ENCODE measurements around the gene UBL7. TPM values are rescaled to one million over a fixed set of nuclear protein-coding genes. Genes with fewer than 3 reads are reported as not detected.

UBL7 gene
- total RNA-seq, 4 donors from 2014 or later: 47.9 to 60.0 (median 52.0) TPM

GRCh38 chr15:74454764-74455500 lies 6.0 kb downstream of the UBL7 start:
- H3K4me3 ChIP-seq: no peak overlapping the region
- no peaks in the 10 kb centered on the region for H3K27me3 ChIP-seq
- no peaks in the 10 kb centered on the region for H3K9me3 ChIP-seq
- H3K36me3 ChIP-seq: peaks cover 0 to 87% of the 10 kb centered on the region in 2 donors
- TF ChIP-seq CTCF (IDR thresholded peaks at IDR 0.05) (no peak), POLR2A (IDR thresholded peaks at IDR 0.05) (no peak), EP300 (IDR thresholded peaks at IDR 0.05) (no peak), POLR2AphosphoS5 (IDR thresholded peaks at IDR 0.05) (no peak)
- ATAC-seq: no peak
- H3K4me1 ChIP-seq: peaks cover 0 to 19% (median under 1%) of the 10 kb centered on the region in 3 donors
- no peak overlapping the region for H3K27ac ChIP-seq

GRCh38 chr15:74453925-74454763 lies 6.8 kb downstream of the UBL7 start:
- Histone ChIP-seq H3K36me3 (peaks cover 0 to 95% of the 10 kb centered on the region in 2 donors), H3K9me3 (no peaks in the 10 kb centered on the region), H3K27ac (no peak overlapping the region), H3K4me1 (peaks cover 0 to 11% (median 0%) of the 10 kb centered on the region in 3 donors), H3K4me3 (no peak overlapping the region), H3K27me3 (no peaks in the 10 kb centered on the region)
- no peak for ATAC-seq
- TF ChIP-seq CTCF (IDR thresholded peaks at IDR 0.05) (no peak), EP300 (IDR thresholded peaks at IDR 0.05) (no peak), POLR2AphosphoS5 (IDR thresholded peaks at IDR 0.05) (no peak), POLR2A (IDR thresholded peaks at IDR 0.05) (no peak)
- WGBS, 2 donors (ENCODE audit: low coverage in 1 of 2): 71 to 77% methylated on average over 12 to 13 of the region's 13 CpGs

GRCh38 chr15:74451861-74452835 lies 8.8 kb downstream of the UBL7 start:
- no peak for ATAC-seq
- Histone ChIP-seq H3K36me3 (peaks cover 0 to 100% of the 10 kb centered on the region in 2 donors), H3K27me3 (no peaks in the 10 kb centered on the region), H3K4me3 (no peak overlapping the region), H3K9me3 (no peaks in the 10 kb centered on the region), H3K4me1 (peaks cover 0 to 9% (median 0%) of the 10 kb centered on the region in 3 donors), H3K27ac (no peak overlapping the region)
- TF ChIP-seq POLR2A (IDR thresholded peaks at IDR 0.05) (no peak), EP300 (IDR thresholded peaks at IDR 0.05) (no peak), POLR2AphosphoS5 (IDR thresholded peaks at IDR 0.05) (no peak), CTCF (IDR thresholded peaks at IDR 0.05) (no peak)
- 84 to 92% methylated on average over 6 to 12 of the region's 16 CpGs for WGBS, 2 donors (ENCODE audit: low coverage in 1 of 2)

GRCh38 chr15:74451322-74451721 lies 9.6 kb downstream of the UBL7 start:
- TF ChIP-seq POLR2A (IDR thresholded peaks at IDR 0.05) (no peak), EP300 (IDR thresholded peaks at IDR 0.05) (no peak), CTCF (IDR thresholded peaks at IDR 0.05) (no peak), POLR2AphosphoS5 (IDR thresholded peaks at IDR 0.05) (no peak)
- WGBS, 2 donors (ENCODE audit: low coverage in 1 of 2): 88 to 94% methylated on average over 1 to 2 of the region's 2 CpGs
- Histone ChIP-seq H3K9me3 (no peaks in the 10 kb centered on the region), H3K4me3 (no peak overlapping the region), H3K27ac (no peak overlapping the region), H3K27me3 (no peaks in the 10 kb centered on the region), H3K36me3 (peaks cover 0 to 100% of the 10 kb centered on the region in 2 donors), H3K4me1 (peaks cover 0 to 9% (median 0%) of the 10 kb centered on the region in 3 donors)
- ATAC-seq: no peak

Data from gastroesophageal sphincter (tissue), 4 donors.